Effector CD4-positive, alpha-beta T cell (primary cell): ENCODE data around the gene UTRN.

Source experiments
- DNase-seq: peaks from one replicate; pipeline ENCODE4 v3.0.0-alpha.2; 2020

Gene UTRN

GRCh38 chr6:144283646-144284477 lies 1.3 kb upstream of the UTRN start:
- DNase-seq, result no peak

DNA sequence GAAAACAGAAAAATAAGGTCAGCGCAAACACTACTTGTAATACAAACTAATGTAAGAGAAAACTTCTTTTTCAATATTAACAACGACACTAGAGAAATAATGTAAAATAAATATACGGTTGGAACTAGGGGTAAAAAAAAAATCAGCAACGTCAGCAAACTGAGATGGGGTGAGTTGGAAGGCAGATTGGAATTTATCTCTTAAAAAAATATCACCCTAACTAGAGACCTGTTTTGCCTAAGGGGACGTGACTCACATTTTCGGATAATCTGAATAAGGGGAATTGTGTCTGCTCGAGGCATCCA lies 705 bp upstream of the UTRN start:
- DNase-seq, result no peak

DNA sequence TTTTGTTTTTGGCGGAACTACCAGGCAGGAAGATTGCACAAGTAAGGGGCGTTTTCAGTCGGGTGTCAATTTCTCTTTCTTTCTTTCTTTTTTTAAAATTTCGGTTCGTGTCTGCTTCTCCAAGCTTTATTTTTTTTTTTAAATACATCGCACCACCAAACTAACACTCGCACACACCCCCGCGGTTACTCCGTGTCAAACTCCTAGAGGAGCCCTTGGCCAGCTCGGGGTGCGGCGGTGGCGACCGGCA lies 338 bp downstream of the UTRN start:
- no peak for DNase-seq

- peak; percentile 20 for DNase-seq
Observed at GRCh38 chr6:144285798-144286502, 815 bp downstream of the UTRN start.

GRCh38 chr6:144286503-144287393 lies 1.6 kb downstream of the UTRN start:
- DNase-seq, result no peak

DNA sequence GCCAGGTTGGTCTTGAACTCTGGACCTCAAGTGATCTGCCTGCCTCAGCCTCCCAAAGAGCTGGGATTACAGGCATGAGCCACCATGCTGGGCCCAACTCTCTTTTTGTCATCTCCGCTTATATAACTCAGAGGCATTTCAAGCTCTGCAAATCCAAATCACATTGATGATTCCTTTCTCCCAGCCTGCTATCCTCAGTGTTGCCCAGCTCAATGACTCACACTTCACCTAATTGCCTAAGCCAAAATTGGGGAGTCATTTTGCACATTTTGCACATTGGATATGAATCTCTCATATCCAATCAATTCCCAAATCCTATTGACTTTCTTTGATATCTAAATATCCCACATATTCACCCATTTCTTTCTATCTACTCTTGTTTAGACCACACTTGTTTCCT lies 3.9 kb downstream of the UTRN start:
- DNase-seq, result no peak

- no peak for DNase-seq
Observed at GRCh38 chr6:144292372-144292771, 7.2 kb downstream of the UTRN start.

- no peak for DNase-seq
Observed at GRCh38 chr6:144294016-144294415, 8.9 kb downstream of the UTRN start.

DNA sequence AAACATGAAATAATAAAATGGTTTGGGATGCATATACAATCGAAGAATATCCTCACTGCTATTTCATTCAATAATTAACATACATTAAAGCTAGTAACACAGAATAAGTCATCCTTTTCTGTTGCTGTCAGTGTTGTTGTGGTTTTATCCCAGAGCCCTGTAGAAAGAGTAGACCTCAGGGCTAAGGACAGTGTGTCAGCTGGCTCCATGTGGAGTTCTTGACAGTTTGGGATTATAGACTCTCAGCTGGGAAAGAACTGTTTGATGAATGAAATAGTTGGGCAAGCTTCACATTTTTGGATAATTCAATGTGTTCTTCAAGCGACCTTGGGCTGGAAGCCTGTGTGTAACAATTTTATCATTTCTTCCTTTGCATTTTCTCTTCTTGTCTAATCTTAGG lies 10.1 kb downstream of the UTRN start:
- DNase-seq, result no peak

DNA sequence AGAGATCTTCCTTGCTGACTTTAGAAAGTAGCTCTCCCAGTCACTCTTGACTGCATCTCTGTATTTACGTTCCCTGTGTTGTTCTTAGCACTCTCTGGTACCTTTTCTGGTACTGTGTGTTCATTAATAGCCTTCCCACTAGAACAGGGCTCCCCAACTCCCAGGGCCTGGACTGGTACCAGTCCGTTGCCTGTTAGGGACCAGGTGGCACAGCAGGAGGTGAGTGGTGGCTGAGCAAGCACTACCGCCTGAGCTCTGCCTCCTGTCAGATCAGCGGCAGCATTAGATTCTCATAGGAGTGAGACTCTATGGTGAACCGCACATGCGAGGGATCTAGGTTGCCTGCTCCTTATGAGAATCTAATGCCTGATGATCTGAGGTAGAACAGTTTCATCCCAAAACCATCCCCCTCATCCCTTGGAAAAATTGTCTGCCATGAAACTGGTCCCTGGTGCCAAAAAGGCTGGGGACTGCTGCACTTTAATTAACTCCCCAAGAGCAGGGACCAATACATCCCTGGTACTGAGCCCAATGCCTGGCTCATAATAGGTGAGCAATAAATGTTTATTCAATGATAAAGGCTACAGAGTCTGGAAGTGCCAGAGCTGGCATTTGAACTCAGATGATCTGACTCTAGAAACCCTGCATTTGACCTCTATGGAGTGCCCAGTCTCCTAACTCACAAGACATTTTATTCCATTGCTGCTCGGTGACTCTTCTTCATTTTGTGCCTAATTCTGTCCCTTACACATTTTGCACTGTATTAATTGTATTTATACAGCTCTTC lies 11.0 kb downstream of the UTRN start:
- no peak for DNase-seq

DNA sequence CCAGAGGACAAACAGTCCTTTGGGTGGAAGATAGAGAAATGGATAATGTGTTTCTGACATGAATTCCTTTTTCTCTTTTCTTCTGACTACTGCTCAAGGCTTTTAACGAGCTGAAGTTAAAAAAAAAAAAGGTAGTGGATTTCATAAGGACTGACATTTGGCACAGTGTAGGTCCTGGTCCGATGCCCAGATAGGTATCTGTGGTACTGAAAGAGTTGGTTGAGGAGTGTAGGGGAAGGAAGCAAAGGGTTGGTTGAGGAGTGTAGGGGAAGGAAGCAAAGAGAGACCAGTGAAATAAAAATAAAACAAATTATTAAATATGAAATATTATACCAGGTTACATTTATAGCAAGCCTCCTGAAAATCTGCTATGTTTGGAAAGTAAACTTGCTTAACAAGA lies 11.8 kb downstream of the UTRN start:
- DNase-seq, result no peak

DNA sequence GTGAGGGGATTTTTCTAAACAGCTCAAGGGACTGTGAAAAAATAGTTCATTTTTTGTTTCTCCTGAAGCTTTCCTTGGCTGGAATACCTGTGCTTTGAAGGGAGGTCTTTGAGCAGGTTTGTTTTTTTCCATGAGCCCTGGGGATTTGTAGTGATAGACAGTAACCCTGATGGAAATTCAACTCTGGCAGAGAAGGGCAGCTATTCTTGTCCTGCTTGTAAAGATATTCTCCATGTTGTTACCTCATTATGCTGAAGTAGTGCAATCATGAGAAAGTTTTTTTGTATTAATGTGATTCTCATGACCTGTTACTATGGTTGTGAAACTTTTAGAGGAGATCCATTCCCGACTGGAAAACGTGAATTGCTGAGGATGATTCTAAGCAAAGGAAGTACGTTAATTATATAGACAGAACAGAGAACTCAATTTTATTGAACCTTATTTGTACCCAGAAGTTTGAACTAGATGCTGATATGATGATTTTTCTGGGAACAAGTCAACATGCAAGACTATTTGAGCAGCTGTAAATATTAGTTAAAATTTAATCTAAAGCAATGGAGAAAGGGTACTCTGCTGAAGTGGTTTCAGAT lies 12.5 kb downstream of the UTRN start:
- DNase-seq, result no peak

DNA sequence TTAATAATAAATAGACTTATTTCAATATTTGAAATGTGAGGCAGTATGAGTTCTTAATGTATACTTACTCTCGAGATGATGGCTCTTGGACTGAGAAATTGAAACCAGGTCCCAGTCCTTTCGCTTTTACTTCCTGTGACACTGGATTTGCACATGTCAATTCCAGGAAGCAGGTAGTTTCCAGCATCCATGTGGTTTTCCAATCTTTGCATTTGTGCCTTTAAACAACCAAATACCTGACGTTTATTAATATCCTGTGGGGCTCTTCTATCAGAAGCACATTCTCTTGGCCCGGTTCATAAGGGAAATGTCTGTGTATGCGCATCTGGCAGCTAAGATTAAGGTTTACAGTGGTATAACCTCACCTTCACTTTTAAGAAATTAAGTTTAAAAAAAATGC lies 13.1 kb downstream of the UTRN start:
- DNase-seq, result no peak

DNA sequence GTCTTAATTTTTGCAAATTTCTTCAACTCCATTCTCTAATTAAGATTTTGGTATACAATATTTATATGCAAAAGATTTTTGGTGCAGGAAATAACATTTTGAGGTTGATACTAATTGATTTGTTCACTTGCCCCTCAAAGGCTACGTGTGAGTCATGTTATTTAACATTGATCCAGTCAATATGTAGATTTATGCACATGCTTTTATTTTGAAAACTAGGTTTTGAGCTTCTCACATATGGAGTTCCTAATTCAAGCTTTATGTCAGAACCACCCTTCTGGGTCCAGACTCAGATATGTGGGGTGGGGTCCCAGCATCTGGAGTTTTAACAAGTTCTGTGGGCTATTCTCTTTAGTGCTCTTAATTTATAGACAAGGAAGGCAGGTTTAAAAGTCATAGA lies 13.8 kb downstream of the UTRN start:
- DNase-seq, result no peak

GRCh38 chr6:144302701-144303372 lies 17.7 kb downstream of the UTRN start:
- DNase-seq, result no peak

GRCh38 chr6:144304223-144304848 lies 19.2 kb downstream of the UTRN start:
- DNase-seq, result no peak

GRCh38 chr6:144305567-144305966 lies 20.4 kb downstream of the UTRN start:
- no peak for DNase-seq

DNA sequence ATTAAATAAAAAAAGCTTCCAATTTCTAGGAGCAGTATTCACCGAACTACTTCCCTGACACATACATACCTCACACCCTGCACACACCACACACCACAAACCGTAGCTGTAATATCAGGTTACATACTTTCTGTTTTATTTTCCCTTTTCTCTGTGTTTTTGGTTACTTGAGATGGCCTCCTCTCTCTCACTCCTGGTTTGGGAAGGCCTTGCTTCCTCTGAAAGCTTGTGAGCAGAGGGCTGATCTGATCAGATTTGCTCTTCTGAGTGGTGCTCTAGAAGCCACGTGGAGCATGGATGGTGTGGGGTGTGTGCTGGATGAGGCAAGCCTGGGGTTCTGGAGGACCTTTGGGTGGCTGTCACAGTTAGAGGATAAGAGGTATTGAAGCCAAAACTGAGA lies 20.9 kb downstream of the UTRN start:
- no peak for DNase-seq

DNA sequence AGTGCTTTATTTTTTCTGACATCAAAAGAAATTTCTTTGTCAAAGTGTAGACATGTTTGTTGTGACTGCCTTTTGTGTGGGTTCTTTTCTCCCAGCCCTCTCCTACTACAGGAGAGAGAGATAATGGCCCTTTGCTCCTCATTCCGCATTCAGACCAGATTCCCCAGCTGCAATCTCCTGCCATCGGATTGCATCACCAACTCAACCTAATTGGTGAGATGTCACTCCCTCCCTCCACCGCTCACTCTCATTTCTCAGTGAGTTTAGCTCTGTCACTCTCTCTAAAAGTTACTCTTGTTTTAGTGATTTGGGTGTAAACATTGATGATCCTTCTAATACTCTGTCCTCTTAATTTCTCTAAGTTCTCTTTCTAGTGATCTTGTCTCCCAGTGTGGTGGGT lies 22.7 kb downstream of the UTRN start:
- DNase-seq, result no peak

DNA sequence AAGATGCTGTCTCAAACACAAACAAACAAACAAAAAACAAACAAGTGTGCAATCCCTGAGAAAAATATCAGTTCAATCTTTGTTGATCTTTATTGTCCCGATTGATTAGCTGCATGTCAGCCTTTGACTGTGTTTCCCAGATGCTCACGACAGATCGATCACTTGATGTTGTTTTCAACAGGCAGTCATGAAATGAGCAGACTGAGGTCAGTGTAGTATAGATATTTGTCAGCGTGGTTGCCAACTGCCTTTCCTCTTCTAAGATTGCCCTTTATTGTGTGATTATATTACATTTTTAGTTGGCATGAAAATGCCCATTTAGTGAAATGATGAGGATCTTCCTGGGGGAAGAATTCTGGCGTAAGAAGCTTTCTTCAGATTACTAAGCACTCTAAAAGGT lies 25.6 kb downstream of the UTRN start:
- no peak for DNase-seq

- DNase-seq, result no peak
Observed at GRCh38 chr6:144311361-144311760, 26.2 kb downstream of the UTRN start.
